Endodermal cell (in vitro differentiated cells): ENCODE results near the gene NOP16. TPM values are rescaled to one million over a fixed set of nuclear protein-coding genes. Genes with fewer than 3 reads are reported as not detected.

Source experiments
- DNase-seq: peaks from one replicate; pipeline ENCODE4 v3.0.0-alpha.2; 2017
- H3K27ac ChIP-seq: 2 replicates; pipeline ENCODE4 v1.5.1; 2013; ENCODE audit warnings: mild to moderate bottlenecking, low read depth, low read length, moderate library complexity
- H3K27me3 ChIP-seq: 2 replicates; pipeline ENCODE4 v1.6.1; 2013; ENCODE audit warnings: mild to moderate bottlenecking, low read length, moderate library complexity; ENCODE audit not compliant: insufficient read depth, control insufficient read depth, poor library complexity, severe bottlenecking
- H3K36me3 ChIP-seq: 2 replicates; pipeline ENCODE4 v1.7.0; 2013; ENCODE audit warnings: mild to moderate bottlenecking, low read length, moderate library complexity; ENCODE audit not compliant: control insufficient read depth, insufficient read depth
- H3K4me1 ChIP-seq: one replicate; pipeline ENCODE4 v1.7.0; 2013; ENCODE audit warnings: low read length; ENCODE audit not compliant: control insufficient read depth, insufficient read depth
- H3K4me3 ChIP-seq: 2 replicates; pipeline ENCODE4 v1.5.1; 2013; ENCODE audit warnings: mild to moderate bottlenecking, low read length, moderate library complexity
- H3K9ac ChIP-seq: 2 replicates; pipeline ENCODE4 v1.6.1; 2013; ENCODE audit warnings: mild to moderate bottlenecking, low read length, moderate library complexity; ENCODE audit not compliant: poor library complexity, severe bottlenecking; ENCODE audit errors: extremely low read depth
- H3K9me3 ChIP-seq: 2 replicates; pipeline ENCODE4 v1.6.1; 2013; ENCODE audit warnings: mild to moderate bottlenecking, low read length, moderate library complexity; ENCODE audit not compliant: control insufficient read depth
- H3K27ac Mint-ChIP-seq: 2 replicates; pipeline ENCODE4 v1.8.0; 2020; ENCODE audit warnings: mixed read lengths
- H3K27me3 Mint-ChIP-seq: 2 replicates; pipeline ENCODE4 v1.8.0; 2021; ENCODE audit warnings: mild to moderate bottlenecking, mixed read lengths; ENCODE audit not compliant: insufficient read depth
- H3K36me3 Mint-ChIP-seq: 2 replicates; pipeline ENCODE4 v1.8.0; 2020; ENCODE audit warnings: low read depth, mixed read lengths
- H3K4me1 Mint-ChIP-seq: 2 replicates; pipeline ENCODE4 v1.8.0; 2020; ENCODE audit warnings: mixed read lengths
- H3K4me3 Mint-ChIP-seq: 2 replicates; pipeline ENCODE4 v1.8.0; 2020; ENCODE audit warnings: mild to moderate bottlenecking, moderate library complexity, mixed read lengths
- H3K9me3 Mint-ChIP-seq: 2 replicates; pipeline ENCODE4 v1.8.0; 2020; ENCODE audit warnings: mild to moderate bottlenecking, mixed read lengths
- CTCF ChIP-seq: fragments of 200-600 bp; sonication (generic); conservative IDR thresholded peaks from 2 replicates; pipeline ENCODE4 v1.5.0; 2021; ENCODE audit warnings: antibody characterized with exemption, mild to moderate bottlenecking
- WGBS, 2 experiments: methylation state at CpG; one replicate each; pipeline versions ENCODE4 v1.1.5 to v1.1.7; 2013; ENCODE audit warnings: missing lambda C conversion rate in 2 of 2, mixed read lengths in 1 of 2; ENCODE audit not compliant: insufficient coverage in 1 of 2, insufficient read length in 1 of 2; 5-methylcytosine and 5-hydroxymethylcytosine counted together
- total RNA-seq, 2 donors: library from RNA; stranded (reverse); fragmentation: NEBNext Ultra II Directional in 1 of 2; extraction: Animal tissue kit (Norgen Biotek cat#: 25700) in 1 of 2; gene quantifications; 2 replicates in 1 of 2; 3 replicates in 1 of 2; pipeline ENCODE4 v1.2.1, GENCODE V29; 2021

The NOP16 gene
- total RNA-seq, 2 donors from 2014 or later = 18.6 to 31.3 TPM

- Histone ChIP-seq H3K4me1 (peaks cover 6% of the 10 kb centered on the region), H3K9me3 (no peaks in the 10 kb centered on the region), H3K9ac (no peak overlapping the region), H3K27me3 (no peaks in the 10 kb centered on the region), H3K4me3 (no peak overlapping the region), H3K27ac (no peak overlapping the region), H3K36me3 (peaks cover 40% of the 10 kb centered on the region)
- no peaks in the 10 kb centered on the region for H3K27me3 Mint-ChIP-seq
- no peak overlapping the region for H3K27ac Mint-ChIP-seq
- 88 to 92% methylated on average over 2 to 4 of the region's 4 CpGs for WGBS, 2 experiments
- TF ChIP-seq CTCF = no peak
- H3K9me3 Mint-ChIP-seq = no peaks in the 10 kb centered on the region
- no peak overlapping the region for H3K4me3 Mint-ChIP-seq
- H3K36me3 Mint-ChIP-seq = peaks cover 18% of the 10 kb centered on the region
- no peak for DNase-seq
- H3K4me1 Mint-ChIP-seq = peaks cover 12% of the 10 kb centered on the region
These were observed 3.6 kb upstream of the NOP16 start for GRCh38 chr5:176391999-176392398.

GRCh38 chr5:176391479-176391878 lies 3.1 kb upstream of the NOP16 start:
- TF ChIP-seq CTCF = peak; percentile 43
- DNase-seq = no peak
- Histone ChIP-seq H3K4me1 (peaks cover 6% of the 10 kb centered on the region), H3K27me3 (no peaks in the 10 kb centered on the region), H3K36me3 (peaks cover 44% of the 10 kb centered on the region), H3K9me3 (no peaks in the 10 kb centered on the region), H3K9ac (no peak overlapping the region), H3K27ac (no peak overlapping the region), H3K4me3 (no peak overlapping the region)
- 97 to 100% methylated on average over 4 of the region's 4 CpGs for WGBS, 2 experiments
- Mint-ChIP-seq H3K4me1 (peaks cover 12% of the 10 kb centered on the region), H3K9me3 (no peaks in the 10 kb centered on the region), H3K4me3 (no peak overlapping the region), H3K27me3 (no peaks in the 10 kb centered on the region), H3K36me3 (peaks cover 18% of the 10 kb centered on the region), H3K27ac (no peak overlapping the region)

- WGBS, 2 experiments = 24 to 31% methylated on average over 17 to 41 of the region's 41 CpGs
- Histone ChIP-seq H3K9me3 (no peaks in the 10 kb centered on the region), H3K27ac (peak overlapping the region; percentile 92), H3K9ac (peak overlapping the region; percentile 91), H3K27me3 (no peaks in the 10 kb centered on the region), H3K36me3 (peaks cover 58% of the 10 kb centered on the region), H3K4me1 (peaks cover 6% of the 10 kb centered on the region), H3K4me3 (peak overlapping the region; percentile 99)
- no peak for DNase-seq
- peak overlapping the region; percentile 87 for H3K4me3 Mint-ChIP-seq
- peaks cover 27% of the 10 kb centered on the region for H3K36me3 Mint-ChIP-seq
- no peaks in the 10 kb centered on the region for H3K27me3 Mint-ChIP-seq
- no peak for TF ChIP-seq CTCF
- H3K4me1 Mint-ChIP-seq = peaks cover 12% of the 10 kb centered on the region
- peak overlapping the region; percentile 100 for H3K27ac Mint-ChIP-seq
- H3K9me3 Mint-ChIP-seq = no peaks in the 10 kb centered on the region
These were observed 1.0 kb upstream of the NOP16 start for GRCh38 chr5:176389135-176390123.
